Liver (tissue), 9 donors: ENCODE data around the gene ZBTB2. TPM values are rescaled to one million over a fixed set of nuclear protein-coding genes. Genes with fewer than 3 reads are reported as not detected.

Experiments used
- DNase-seq: peaks from one replicate; pipeline ENCODE4 v3.0.0-alpha.2; 2017; ENCODE audit warnings: low spot score
- H3K27ac ChIP-seq, 2 donors: one replicate each; pipeline ENCODE4 v1.7.0; 2013; ENCODE audit warnings: inconsistent platforms in 2 of 2, low read length in 2 of 2, control low read depth in 1 of 2, low read depth in 1 of 2, mild to moderate bottlenecking in 1 of 2
- H3K27me3 ChIP-seq, 4 donors: one replicate each; pipeline versions ENCODE4 v1.6.1 to v1.7.0; 2013; ENCODE audit warnings: low read length in 3 of 4, inconsistent platforms in 1 of 4, mild to moderate bottlenecking in 1 of 4, moderate library complexity in 1 of 4; ENCODE audit not compliant: control insufficient read depth in 4 of 4, insufficient read depth in 4 of 4
- H3K36me3 ChIP-seq, 4 donors: one replicate each; pipeline versions ENCODE4 v1.6.1 to v1.7.0; 2013; ENCODE audit warnings: low read length in 3 of 4, mild to moderate bottlenecking in 3 of 4, low read depth in 1 of 4, moderate library complexity in 1 of 4; ENCODE audit not compliant: control insufficient read depth in 4 of 4, insufficient read depth in 3 of 4
- H3K4me1 ChIP-seq, 4 donors: one replicate each; pipeline versions ENCODE4 v1.6.1 to v1.7.0; 2013; ENCODE audit warnings: low read length in 3 of 4, mild to moderate bottlenecking in 3 of 4, moderate library complexity in 1 of 4; ENCODE audit not compliant: control insufficient read depth in 4 of 4, insufficient read depth in 4 of 4
- H3K4me3 ChIP-seq, 3 donors: one replicate each; pipeline versions ENCODE4 v1.6.1 to v1.7.0; 2013; ENCODE audit warnings: low read length in 3 of 3, control low read depth in 1 of 3, low read depth in 1 of 3, mild to moderate bottlenecking in 1 of 3
- H3K9ac ChIP-seq, 2 donors: one replicate each; pipeline ENCODE4 v1.7.0; 2013; ENCODE audit warnings: low read length in 2 of 2, mild to moderate bottlenecking in 2 of 2, moderate library complexity in 2 of 2, control low read depth in 1 of 2, low read depth in 1 of 2
- H3K9me3 ChIP-seq, 4 donors: one replicate each; pipeline versions ENCODE4 v1.6.1 to v1.7.0; 2013; ENCODE audit warnings: low read length in 3 of 4; ENCODE audit not compliant: control insufficient read depth in 4 of 4
- ATF3 ChIP-seq: IDR thresholded peaks from 2 replicates; pipeline ENCODE4 v1.6.1; 2016; ENCODE audit warnings: antibody characterized with exemption
- CTCF ChIP-seq: fragments of 150-350 bp; IDR thresholded peaks from 2 replicates; pipeline ENCODE4 v1.5.1; 2017; ENCODE audit warnings: improper control_type of control experiment, low read depth, low read length; ENCODE audit not compliant: missing input control
- EGR1 ChIP-seq, 2 donors: IDR thresholded peaks; 2 replicates each; pipeline ENCODE4 v1.6.1; 2016 to 2018; ENCODE audit warnings: antibody characterized with exemption in 2 of 2, low read depth in 2 of 2
- FOXA1 ChIP-seq: IDR thresholded peaks from 2 replicates; pipeline ENCODE4 v1.6.1; 2016; ENCODE audit warnings: antibody characterized with exemption
- FOXA2 ChIP-seq: IDR thresholded peaks from 2 replicates; pipeline ENCODE4 v1.6.1; 2016; ENCODE audit warnings: antibody characterized with exemption
- GABPA ChIP-seq, 2 donors: IDR thresholded peaks in 1 of 2; conservative IDR thresholded peaks in 1 of 2; 2 replicates each; pipeline ENCODE4 v1.6.1; 2016; ENCODE audit warnings: antibody characterized with exemption in 2 of 2, mild to moderate bottlenecking in 1 of 2, moderate library complexity in 1 of 2
- HNF4A ChIP-seq, 2 donors: conservative IDR thresholded peaks; 2 replicates each; pipeline ENCODE4 v1.6.1; 2016; ENCODE audit warnings: antibody characterized with exemption in 2 of 2, mild to moderate bottlenecking in 2 of 2
- HNF4G ChIP-seq: IDR thresholded peaks from 2 replicates; pipeline ENCODE4 v1.6.1; 2016; ENCODE audit warnings: antibody characterized with exemption
- JUND ChIP-seq, 2 donors: IDR thresholded peaks; 2 replicates each; pipeline ENCODE4 v1.6.1; 2016; ENCODE audit warnings: antibody characterized with exemption in 2 of 2
- MAX ChIP-seq: IDR thresholded peaks from 2 replicates; pipeline ENCODE4 v1.6.1; 2016; ENCODE audit warnings: antibody characterized with exemption
- REST ChIP-seq: IDR thresholded peaks from 2 replicates; pipeline ENCODE4 v1.6.1; 2016; ENCODE audit warnings: antibody characterized with exemption, mild to moderate bottlenecking
- SP1 ChIP-seq: IDR thresholded peaks from 2 replicates; pipeline ENCODE4 v1.6.1; 2018; ENCODE audit warnings: antibody characterized with exemption, mild to moderate bottlenecking
- TAF1 ChIP-seq: conservative IDR thresholded peaks from 2 replicates; pipeline ENCODE4 v1.6.1; 2016; ENCODE audit warnings: antibody characterized with exemption, mild to moderate bottlenecking
- YY1 ChIP-seq: IDR thresholded peaks from 2 replicates; pipeline ENCODE4 v1.6.1; 2016; ENCODE audit warnings: antibody characterized with exemption, mild to moderate bottlenecking
- WGBS: extraction: QIAGEN DNeasy Blood & Tissue Kit; methylation state at CpG from one replicate; pipeline ENCODE4 v1.1.7; 2013; 5-methylcytosine and 5-hydroxymethylcytosine counted together
- polyA plus RNA-seq, 2 donors: library from polyadenylated mRNA; stranded (reverse) in 1 of 2; unstranded in 1 of 2; fragments of 200-250 nt in 1 of 2; fragments of >200 nt in 1 of 2; fragmentation: Nextera tagmentation in 1 of 2; extraction: Ambion mirVana in 1 of 2; gene quantifications; one replicate each; pipeline versions ENCODE4 v1.2.1 to v1.2.3, GENCODE V29; 2013 to 2015
- total RNA-seq, 2 donors: library from RNA; depleted of rRNA; stranded (reverse); fragments of >200 nt; gene quantifications; one replicate each; pipeline ENCODE4 v1.2.3, GENCODE V29; 2014
- donor health status: healthy.
- donor health status: healthy.
- donor health status: healthy.
- donor health status: healthy.
- donor health status: healthy.

Gene ZBTB2
- total and polyA plus RNA-seq, 4 donors: 2.5 to 4.2 (median 3.0) TPM

- TF ChIP-seq CTCF (no peak), SP1 (no peak), MAX (no peak), FOXA1 (no peak)
Observed at GRCh38 chr6:151320140-151320539, 71.2 kb downstream of the ZBTB2 start (continued).

- Histone ChIP-seq H3K4me3 (no peak overlapping the region), H3K27me3 (no peaks in the 10 kb centered on the region), H3K9ac (no peak overlapping the region), H3K27ac (no peak overlapping the region), H3K9me3 (no peaks in the 10 kb centered on the region), H3K36me3 (no peaks in the 10 kb centered on the region), H3K4me1 (no peaks in the 10 kb centered on the region)
- no peak for DNase-seq
- 45% methylated on average over 3 of the region's 3 CpGs for WGBS
- TF ChIP-seq YY1 (no peak), CTCF (no peak), FOXA2 (no peak), FOXA1 (no peak), SP1 (no peak), TAF1 (no peak), EGR1 (IDR thresholded peaks at IDR 0.05; ENCODE audit: low read depth in 2 of 2) (no peak), GABPA (IDR thresholded peaks at IDR 0.05 in 1 of 2, conservative IDR thresholded peaks at IDR 0.05 in 1 of 2) (no peak), HNF4G (no peak), HNF4A (conservative IDR thresholded peaks at IDR 0.05) (no peak), JUND (IDR thresholded peaks at IDR 0.05) (no peak), MAX (no peak), ATF3 (no peak), REST (no peak)
Observed at GRCh38 chr6:151317995-151318365, 73.4 kb downstream of the ZBTB2 start.
